A204.1 (cell line): ENCODE results near the gene CD180.

Source experiments
- FAIRE-seq: peaks from 2 replicates; lab custom pipeline; 2012; peaks lifted over from hg19 to GRCh38; lab: Jason Lieb, UNC

Gene CD180

GRCh38 chr5:67160985-67161384 is 35.6 kb downstream of the CD180 start:
- FAIRE-seq: no peak

DNA sequence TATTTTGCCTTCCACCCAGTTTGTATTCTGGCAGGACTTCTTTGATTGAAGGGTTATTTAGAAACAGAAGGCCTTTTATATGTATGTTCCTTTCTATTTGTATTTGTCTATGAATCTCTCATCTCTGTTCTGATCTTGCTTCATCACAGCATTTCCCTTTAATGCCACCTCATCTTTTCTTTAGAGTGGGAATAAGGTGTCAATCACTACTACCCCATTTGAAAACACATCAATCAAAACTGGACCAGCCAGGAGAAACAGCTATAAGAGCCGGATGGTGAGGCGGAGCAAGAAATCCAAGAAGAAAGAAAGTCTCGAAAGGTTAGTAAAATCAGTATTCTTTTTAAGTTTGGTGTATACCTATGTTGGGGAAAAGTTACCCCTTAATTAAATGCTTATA is 36.3 kb downstream of the CD180 start:
- no peak for FAIRE-seq

GRCh38 chr5:67156976-67157583 is 39.5 kb downstream of the CD180 start:
- no peak for FAIRE-seq

- FAIRE-seq: no peak
Measured at GRCh38 chr5:67154556-67155206, 41.9 kb downstream of the CD180 start.

DNA sequence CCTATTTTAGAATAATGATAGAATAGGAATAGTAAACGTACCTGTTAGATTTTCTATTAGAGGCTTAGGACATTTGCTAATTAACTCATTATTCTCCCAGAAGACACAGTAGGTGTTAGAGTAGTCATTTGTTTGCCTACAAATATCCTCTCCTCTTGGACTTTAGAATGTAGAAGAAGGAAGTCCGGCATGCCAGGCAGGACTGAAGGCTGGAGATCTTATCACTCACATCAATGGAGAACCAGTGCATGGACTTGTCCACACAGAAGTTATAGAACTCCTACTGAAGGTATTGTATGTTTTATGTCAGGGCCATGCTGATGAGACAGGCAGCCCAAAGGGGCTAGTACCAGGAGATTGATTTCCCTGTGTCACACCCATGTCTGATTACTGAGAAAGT is 43.3 kb downstream of the CD180 start:
- no peak for FAIRE-seq

- no peak for FAIRE-seq
Measured at GRCh38 chr5:67152400-67152799, 44.2 kb downstream of the CD180 start.

DNA sequence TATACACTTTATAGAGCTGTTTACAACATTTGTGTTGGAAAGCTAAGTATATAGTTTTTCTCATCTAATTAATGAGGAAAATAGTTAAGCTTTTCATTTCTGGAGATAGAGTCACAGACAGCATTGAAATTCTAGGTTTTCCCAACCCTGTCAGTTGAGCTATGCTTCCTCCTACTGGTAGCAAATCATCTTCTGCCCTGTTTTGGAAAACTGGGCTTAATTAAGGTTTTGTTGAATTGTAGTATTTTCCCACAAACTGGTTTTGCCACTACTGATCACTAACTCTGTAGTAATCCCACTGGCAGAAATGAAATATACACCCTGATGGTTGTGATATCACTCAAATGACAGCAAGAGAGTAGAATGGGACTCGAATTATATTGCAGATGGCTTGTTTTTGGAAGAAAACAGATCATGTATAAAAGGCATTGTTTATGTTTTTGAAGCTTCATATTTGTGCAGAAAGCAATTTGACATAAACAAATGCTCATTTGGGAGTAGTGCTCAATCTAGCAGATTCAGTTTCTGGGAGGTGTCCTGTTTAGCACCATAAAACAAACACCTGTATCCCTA is 46.6 kb downstream of the CD180 start:
- FAIRE-seq: no peak

DNA sequence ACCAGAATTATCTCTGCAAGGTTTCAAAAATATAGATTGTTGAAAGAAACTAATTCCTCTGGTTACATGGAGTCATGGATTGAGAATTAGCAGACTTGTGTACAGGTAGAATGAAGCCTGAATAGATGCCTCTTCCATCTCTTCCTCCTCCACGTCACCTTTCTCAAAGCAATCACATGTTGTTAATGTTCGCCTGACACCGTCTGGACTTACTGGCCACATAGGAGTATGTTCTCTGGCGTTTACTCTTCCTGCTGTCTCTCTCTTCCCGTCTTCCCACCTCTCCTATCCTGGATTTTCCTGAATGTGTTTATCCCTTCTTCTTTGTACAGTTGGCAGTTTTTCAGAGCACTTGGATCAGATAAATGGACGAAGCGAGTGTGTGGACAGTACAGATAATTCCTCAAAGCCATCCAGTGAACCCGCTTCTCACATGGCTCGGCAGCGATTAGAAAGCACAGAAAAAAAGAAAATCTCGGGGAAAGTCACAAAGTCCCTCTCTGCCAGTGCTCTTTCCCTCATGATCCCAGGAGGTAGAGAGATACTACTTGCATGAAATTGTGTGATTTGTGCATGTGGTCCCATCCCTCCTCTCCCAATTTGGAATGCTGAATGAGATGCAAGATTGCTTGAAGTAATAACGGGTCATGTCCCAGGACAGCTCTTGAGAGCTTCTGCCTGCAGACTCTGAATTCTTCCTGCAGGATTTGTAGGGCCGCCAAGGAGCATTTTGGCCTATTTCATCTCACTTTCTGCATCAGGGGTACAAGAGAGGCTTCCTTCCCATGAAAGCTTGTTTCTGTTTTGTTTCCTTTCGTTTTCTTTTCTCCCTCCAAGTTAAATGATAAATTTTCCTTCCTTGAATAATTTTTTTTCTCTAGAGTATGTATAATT is 47.3 kb downstream of the CD180 start:
- no peak for FAIRE-seq

DNA sequence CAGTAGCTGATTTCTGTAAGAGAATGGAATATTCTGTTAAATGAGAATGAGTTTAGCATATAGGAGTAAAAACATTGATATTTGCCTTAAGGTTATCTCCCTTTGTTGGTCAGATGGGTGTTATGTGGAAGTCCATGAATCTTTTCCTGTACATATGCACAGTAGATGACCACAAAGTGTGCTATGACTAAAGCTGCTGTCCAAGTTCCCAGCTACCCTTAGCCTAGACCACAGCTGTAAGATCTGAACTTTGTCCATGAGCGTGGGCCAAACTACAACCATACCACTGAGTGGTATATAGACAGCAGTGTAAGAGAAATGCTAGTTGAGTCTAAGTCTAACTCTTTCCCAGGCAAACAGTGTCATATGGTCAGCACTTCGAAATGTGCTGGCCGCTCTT is 48.8 kb downstream of the CD180 start:
- no peak for FAIRE-seq

DNA sequence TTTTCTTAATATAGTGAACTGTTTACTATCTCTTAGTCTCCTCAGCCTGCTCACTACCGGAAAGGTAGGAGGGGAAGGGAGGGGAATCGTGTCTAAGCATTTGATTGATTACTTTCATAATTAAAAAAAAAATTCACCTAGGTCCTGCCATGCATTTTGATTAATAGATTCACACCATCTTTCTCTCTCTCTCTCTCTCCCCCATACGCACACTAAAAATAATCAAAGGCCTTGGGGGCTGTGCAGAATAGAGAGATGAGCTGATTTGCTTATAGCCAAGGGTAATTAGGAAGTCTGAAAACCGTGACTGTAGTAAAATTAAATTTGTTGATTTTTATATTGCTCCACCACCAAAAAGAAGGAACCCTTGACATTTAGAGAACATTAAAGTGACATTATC is 49.6 kb downstream of the CD180 start:
- no peak for FAIRE-seq

GRCh38 chr5:67146574-67146973 is 50.0 kb downstream of the CD180 start:
- no peak for FAIRE-seq

DNA sequence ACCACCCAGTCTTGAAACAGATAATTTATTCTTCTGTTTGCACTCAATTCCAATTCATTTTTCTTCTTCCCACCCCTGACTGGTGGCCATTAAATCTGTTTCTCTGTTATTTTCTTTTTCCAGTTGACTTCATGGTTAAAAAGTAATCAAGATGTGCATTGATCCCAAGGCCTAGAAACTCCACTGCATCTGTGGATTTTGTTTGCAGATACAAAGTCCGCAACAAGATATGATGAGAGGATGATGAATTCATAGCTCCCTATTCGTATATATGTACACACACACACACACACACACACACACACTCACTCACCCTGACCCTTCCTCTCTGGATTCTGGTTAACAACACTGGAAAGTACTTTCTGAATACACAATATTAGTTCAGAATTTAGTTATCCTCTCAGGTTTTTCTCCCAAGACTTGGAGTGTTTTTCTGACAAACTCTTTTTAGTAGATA is 52.4 kb downstream of the CD180 start:
- FAIRE-seq: no peak

GRCh38 chr5:67143549-67143948 is 53.0 kb downstream of the CD180 start:
- FAIRE-seq: no peak

DNA sequence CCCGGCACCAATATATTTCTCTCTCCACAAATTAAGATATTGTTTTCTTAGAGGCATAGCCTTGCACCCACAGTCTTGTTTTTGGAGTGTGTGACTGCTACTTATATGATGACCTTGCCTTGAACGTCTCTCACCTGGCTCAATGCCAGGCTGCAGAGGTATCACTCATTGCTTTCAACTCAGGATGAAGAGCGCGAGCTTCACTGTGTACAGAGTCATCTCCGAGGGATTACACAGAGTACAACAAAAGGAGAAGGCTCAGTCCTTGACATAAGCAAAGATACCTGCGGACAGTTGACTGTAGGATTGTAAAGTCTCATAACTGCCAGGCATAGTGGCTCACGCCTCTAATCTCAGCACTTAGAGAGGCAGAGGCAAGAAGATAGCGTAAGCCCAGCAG is 53.8 kb downstream of the CD180 start:
- FAIRE-seq: no peak

DNA sequence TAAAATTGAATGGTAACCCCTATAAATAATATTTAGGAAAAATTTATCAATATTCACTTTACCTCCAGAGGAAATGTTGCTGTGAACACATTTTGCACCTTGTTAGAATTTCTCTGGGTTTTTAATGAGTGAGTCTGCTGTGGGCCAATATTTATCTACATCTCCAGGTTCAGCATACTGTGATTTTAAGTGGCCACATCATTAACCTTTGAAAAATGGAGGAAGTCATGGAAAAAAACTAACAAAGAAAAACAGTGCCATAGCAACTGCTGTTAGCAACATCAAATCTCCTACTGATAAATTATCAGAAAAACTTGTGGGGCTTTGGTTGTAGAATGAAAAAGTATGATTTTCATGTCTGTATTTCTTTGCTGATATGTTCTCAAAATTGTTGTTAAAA is 55.0 kb downstream of the CD180 start:
- no peak for FAIRE-seq

- FAIRE-seq: no peak
Measured at GRCh38 chr5:67140413-67140812, 56.2 kb downstream of the CD180 start.

- FAIRE-seq: no peak
Measured at GRCh38 chr5:67139030-67139429, 57.6 kb downstream of the CD180 start.

GRCh38 chr5:67135381-67135984 is 61.1 kb downstream of the CD180 start:
- no peak for FAIRE-seq

DNA sequence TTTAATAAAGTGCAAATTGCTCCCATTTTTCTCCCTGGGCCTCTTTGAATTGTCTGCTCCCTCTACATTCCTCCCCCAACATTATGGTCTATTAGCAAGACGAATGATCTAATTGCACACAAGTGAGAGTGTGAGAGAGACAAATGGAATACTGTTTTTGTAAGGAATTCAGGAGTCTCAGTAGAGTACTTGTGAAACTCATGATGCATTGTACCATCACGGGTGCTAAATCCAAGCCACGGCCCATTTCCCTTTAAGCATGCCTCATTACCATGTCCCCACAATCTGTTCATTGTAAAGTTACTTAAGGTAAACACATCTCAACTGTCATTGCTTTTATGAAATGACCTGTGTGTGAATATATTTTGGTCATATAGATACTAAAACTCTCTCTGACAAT is 62.8 kb downstream of the CD180 start:
- no peak for FAIRE-seq

DNA sequence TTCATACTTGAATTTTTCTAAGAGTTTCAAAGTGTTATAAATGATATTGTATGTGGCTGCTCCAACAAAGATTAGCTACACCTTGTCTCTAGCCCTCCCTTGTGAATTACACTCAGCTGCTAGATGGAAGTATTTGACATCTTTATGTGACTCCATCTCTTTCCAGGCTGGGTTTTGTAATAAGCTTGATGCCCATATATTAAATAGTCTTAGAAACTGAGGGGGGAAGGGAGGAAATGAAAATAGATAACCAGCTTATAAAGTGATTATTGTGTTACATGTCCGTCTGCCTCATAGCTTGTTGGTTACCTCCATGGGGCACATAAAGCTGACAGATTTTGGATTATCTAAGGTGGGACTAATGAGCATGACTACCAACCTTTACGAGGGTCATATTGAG is 63.4 kb downstream of the CD180 start:
- FAIRE-seq: no peak

DNA sequence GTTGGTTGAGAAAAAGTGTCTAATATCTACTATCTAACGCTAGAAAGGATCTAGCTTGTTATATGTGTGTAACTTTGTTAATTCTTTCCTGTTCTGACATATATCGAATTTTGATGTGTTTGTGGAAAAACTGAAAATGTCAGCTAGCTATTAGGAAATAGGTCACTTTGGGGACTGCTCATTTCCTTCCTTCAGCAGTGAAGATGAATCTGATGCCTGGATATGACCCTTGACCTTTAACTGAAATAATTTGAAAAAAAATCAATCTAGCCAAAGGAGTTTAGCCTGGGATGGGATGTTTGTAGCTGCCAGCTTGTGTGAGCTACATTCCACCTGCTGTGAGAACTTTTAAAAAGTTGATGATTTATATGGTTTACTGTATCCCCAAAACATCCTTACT is 66.8 kb downstream of the CD180 start:
- no peak for FAIRE-seq
